Trophoblast cell (in vitro differentiated cells and primary cell): ENCODE measurements around the gene ECE2.

Source experiments
- DNase-seq, 2 donors: peaks; one replicate each; pipeline ENCODE4 v3.0.0-alpha.2; 2016
- H2AFZ ChIP-seq: 2 replicates; pipeline ENCODE4 v1.6.1; 2013; ENCODE audit warnings: low read length, moderate library complexity, mild to moderate bottlenecking; ENCODE audit not compliant: insufficient read depth, poor library complexity
- H2AK5ac ChIP-seq: 2 replicates; pipeline ENCODE4 v1.6.1; 2013; ENCODE audit warnings: mild to moderate bottlenecking, low read length
- H2BK120ac ChIP-seq: 2 replicates; pipeline ENCODE4 v1.6.1; 2013; ENCODE audit warnings: low read length, mild to moderate bottlenecking, moderate library complexity; ENCODE audit not compliant: insufficient read depth, poor library complexity
- H2BK12ac ChIP-seq: 2 replicates; pipeline ENCODE4 v1.6.1; 2013; ENCODE audit warnings: mild to moderate bottlenecking, low read length, moderate library complexity
- H2BK5ac ChIP-seq: 2 replicates; pipeline ENCODE4 v1.6.1; 2013; ENCODE audit warnings: low read length, low read depth, moderate library complexity, mild to moderate bottlenecking; ENCODE audit not compliant: poor library complexity
- H3K14ac ChIP-seq: 2 replicates; pipeline ENCODE4 v1.6.1; 2013; ENCODE audit warnings: mild to moderate bottlenecking, low read length
- H3K18ac ChIP-seq: 2 replicates; pipeline ENCODE4 v1.6.1; 2013; ENCODE audit warnings: mild to moderate bottlenecking, low read length
- H3K23ac ChIP-seq: 2 replicates; pipeline ENCODE4 v1.6.1; 2013; ENCODE audit warnings: low read length
- H3K27ac ChIP-seq: 2 replicates; pipeline ENCODE4 v1.5.1; 2013; ENCODE audit warnings: low read depth, mild to moderate bottlenecking, inconsistent platforms, low read length, moderate library complexity
- H3K27me3 ChIP-seq: 2 replicates; pipeline ENCODE4 v1.6.1; 2013; ENCODE audit warnings: inconsistent platforms, mild to moderate bottlenecking, low read length, moderate library complexity; ENCODE audit not compliant: insufficient read depth
- H3K36me3 ChIP-seq, 2 experiments: 1 replicate in 1 of 2; 2 replicates in 1 of 2; pipeline ENCODE4 v1.6.1; 2013; ENCODE audit warnings: low read length in 2 of 2, mild to moderate bottlenecking in 2 of 2, moderate library complexity in 1 of 2; ENCODE audit not compliant: insufficient read depth in 2 of 2, control insufficient read depth in 1 of 2
- H3K4ac ChIP-seq: 2 replicates; pipeline ENCODE4 v1.6.1; 2013; ENCODE audit warnings: low read depth, mild to moderate bottlenecking, low read length, moderate library complexity
- H3K4me1 ChIP-seq, 2 experiments: 1 replicate in 1 of 2; 2 replicates in 1 of 2; pipeline ENCODE4 v1.6.1; 2013; ENCODE audit warnings: low read length in 2 of 2, mild to moderate bottlenecking in 2 of 2, moderate library complexity in 1 of 2; ENCODE audit not compliant: insufficient read depth in 2 of 2, control insufficient read depth in 1 of 2
- H3K4me2 ChIP-seq: 2 replicates; pipeline ENCODE4 v1.6.1; 2013; ENCODE audit warnings: inconsistent platforms, mild to moderate bottlenecking, low read length, moderate library complexity
- H3K4me3 ChIP-seq: 2 replicates; pipeline ENCODE4 v1.5.1; 2013; ENCODE audit warnings: mild to moderate bottlenecking, low read depth, low read length, inconsistent platforms
- H3K79me1 ChIP-seq: one replicate; pipeline ENCODE4 v1.6.1; 2013; ENCODE audit warnings: low read length
- H3K79me2 ChIP-seq: 2 replicates; pipeline ENCODE4 v1.6.1; 2013; ENCODE audit warnings: low read length, mild to moderate bottlenecking; ENCODE audit not compliant: control insufficient read depth, insufficient read depth, poor library complexity
- H3K9ac ChIP-seq: 2 replicates; pipeline ENCODE4 v1.6.1; 2013; ENCODE audit warnings: mild to moderate bottlenecking, low read length
- H3K9me3 ChIP-seq: 2 replicates; pipeline ENCODE4 v1.6.1; 2013; ENCODE audit warnings: low read depth, mild to moderate bottlenecking, control low read depth, inconsistent platforms, low read length; ENCODE audit not compliant: insufficient read depth
- H4K12ac ChIP-seq: 2 replicates; pipeline ENCODE4 v1.6.1; 2013; ENCODE audit warnings: low read depth, mild to moderate bottlenecking, low read length, moderate library complexity
- H4K8ac ChIP-seq: 2 replicates; pipeline ENCODE4 v1.6.1; 2013; ENCODE audit warnings: low read depth, mild to moderate bottlenecking, low read length, moderate library complexity
- H4K91ac ChIP-seq: one replicate; pipeline ENCODE4 v1.6.1; 2013; ENCODE audit warnings: low read depth, mild to moderate bottlenecking, low read length, moderate library complexity
- WGBS: extraction: QIAGEN DNeasy Blood & Tissue Kit; methylation state at CpG from one replicate; pipeline ENCODE4 v1.1.7; 2013; ENCODE audit warnings: missing lambda C conversion rate; ENCODE audit not compliant: insufficient read length, insufficient coverage; ENCODE audit errors: extremely low coverage; 5-methylcytosine and 5-hydroxymethylcytosine counted together

Gene ECE2

GRCh38 chr3:184305577-184305976, 29.8 kb downstream of the ECE2 start:
- Histone ChIP-seq H4K91ac (no peak overlapping the region), H2BK5ac (no peak overlapping the region), H3K4me1 (no peaks in the 10 kb centered on the region), H3K23ac (no peak overlapping the region), H2AK5ac (no peak overlapping the region), H3K18ac (no peak overlapping the region), H2BK12ac (no peak overlapping the region), H3K27ac (no peak overlapping the region), H3K79me2 (no peaks in the 10 kb centered on the region), H3K4ac (no peak overlapping the region), H3K9me3 (no peaks in the 10 kb centered on the region), H3K4me2 (no peak overlapping the region), H3K27me3 (no peaks in the 10 kb centered on the region), H3K79me1 (no peaks in the 10 kb centered on the region), H4K12ac (no peak overlapping the region), H3K14ac (no peak overlapping the region), H3K4me3 (no peak overlapping the region), H2BK120ac (no peak overlapping the region), H4K8ac (no peak overlapping the region), H3K36me3 (peaks cover 59 to 79% of the 10 kb centered on the region in 2 experiments), H3K9ac (no peak overlapping the region), H2AFZ (no peak overlapping the region)
- WGBS, result no CpG with 5 or more reads among the region's 1 CpG
- DNase-seq, result peak in 1 of 2 donors; percentile 7

- Histone ChIP-seq H3K23ac (no peak overlapping the region), H3K9ac (no peak overlapping the region), H3K79me1 (no peaks in the 10 kb centered on the region), H3K27me3 (no peaks in the 10 kb centered on the region), H2AK5ac (no peak overlapping the region), H3K9me3 (no peaks in the 10 kb centered on the region), H2BK12ac (no peak overlapping the region), H3K4me3 (no peak overlapping the region), H3K18ac (no peak overlapping the region), H4K8ac (no peak overlapping the region), H3K14ac (no peak overlapping the region), H3K4ac (no peak overlapping the region), H4K91ac (no peak overlapping the region), H3K4me1 (no peaks in the 10 kb centered on the region), H2AFZ (no peak overlapping the region), H2BK5ac (no peak overlapping the region), H3K36me3 (peaks cover 58 to 76% of the 10 kb centered on the region in 2 experiments), H3K4me2 (no peak overlapping the region), H4K12ac (no peak overlapping the region), H2BK120ac (no peak overlapping the region), H3K79me2 (no peaks in the 10 kb centered on the region), H3K27ac (no peak overlapping the region)
- DNase-seq, result no peak
- no CpG with 5 or more reads among the region's 4 CpGs for WGBS
Measured at GRCh38 chr3:184306341-184306972, 30.6 kb downstream of the ECE2 start.

DNA sequence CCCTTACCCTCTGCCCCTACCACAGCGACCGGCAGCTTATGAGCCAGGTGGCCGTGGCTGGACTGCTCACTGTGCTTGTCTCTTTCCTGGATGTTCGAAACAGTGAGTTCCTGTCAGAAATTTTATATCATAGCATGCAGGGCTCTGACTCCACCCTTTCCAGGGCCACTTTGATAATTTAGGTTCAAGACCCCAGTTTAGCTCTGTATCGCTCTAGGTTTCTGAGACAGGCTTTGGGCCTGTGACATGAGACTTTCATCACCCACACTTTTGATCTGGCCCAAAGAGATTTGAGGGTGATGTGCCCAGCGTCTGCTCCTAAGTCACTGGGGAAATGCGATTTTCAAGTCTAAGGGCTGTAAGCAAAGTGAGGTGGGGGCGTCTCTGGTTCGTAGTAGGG, 32.1 kb downstream of the ECE2 start:
- no peak for DNase-seq
- Histone ChIP-seq H2BK5ac (no peak overlapping the region), H2AK5ac (no peak overlapping the region), H4K8ac (no peak overlapping the region), H3K79me1 (no peaks in the 10 kb centered on the region), H2BK12ac (no peak overlapping the region), H3K4ac (no peak overlapping the region), H2BK120ac (no peak overlapping the region), H3K36me3 (peaks cover 44 to 62% of the 10 kb centered on the region in 2 experiments), H3K27ac (no peak overlapping the region), H3K9me3 (no peaks in the 10 kb centered on the region), H3K23ac (no peak overlapping the region), H3K18ac (no peak overlapping the region), H3K27me3 (no peaks in the 10 kb centered on the region), H3K9ac (no peak overlapping the region), H4K12ac (no peak overlapping the region), H3K79me2 (no peaks in the 10 kb centered on the region), H3K4me1 (no peaks in the 10 kb centered on the region), H4K91ac (no peak overlapping the region), H3K14ac (no peak overlapping the region), H3K4me3 (no peak overlapping the region), H2AFZ (no peak overlapping the region), H3K4me2 (no peak overlapping the region)
- 100% methylated on average over 1 of the region's 9 CpGs for WGBS

DNA sequence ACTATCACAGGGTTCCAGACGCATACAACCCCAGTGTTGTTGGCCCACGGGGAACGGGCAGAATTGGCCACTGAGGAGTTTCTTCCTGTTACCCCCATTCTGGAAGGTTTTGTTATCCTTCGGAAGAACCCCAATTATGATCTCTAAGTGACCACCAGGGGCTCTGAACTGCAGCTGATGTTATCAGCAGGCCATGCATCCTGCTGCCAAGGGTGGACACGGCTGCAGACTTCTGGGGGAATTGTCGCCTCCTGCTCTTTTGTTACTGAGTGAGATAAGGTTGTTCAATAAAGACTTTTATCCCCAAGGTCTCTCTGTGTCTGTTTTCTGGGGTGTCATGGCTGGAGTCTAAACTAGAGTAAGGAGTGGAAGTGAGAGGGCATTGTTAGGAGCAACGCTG, 32.9 kb downstream of the ECE2 start:
- H2BK12ac ChIP-seq, result no peak overlapping the region
- H2BK5ac ChIP-seq, result no peak overlapping the region
- no peaks in the 10 kb centered on the region for H3K79me1 ChIP-seq
- no peak overlapping the region for H2AFZ ChIP-seq
- H3K18ac ChIP-seq, result no peak overlapping the region
- no peaks in the 10 kb centered on the region for H3K4me1 ChIP-seq
- no peak overlapping the region for H4K8ac ChIP-seq
- no peak overlapping the region for H3K14ac ChIP-seq
- H3K9me3 ChIP-seq, result no peaks in the 10 kb centered on the region
- no peak overlapping the region for H2AK5ac ChIP-seq
- H2BK120ac ChIP-seq, result no peak overlapping the region
- no peak overlapping the region for H3K27ac ChIP-seq
- DNase-seq, result no peak
- no peak overlapping the region for H4K91ac ChIP-seq
- H3K79me2 ChIP-seq, result no peaks in the 10 kb centered on the region
- H3K4me3 ChIP-seq, result no peak overlapping the region
- H4K12ac ChIP-seq, result no peak overlapping the region
- H3K27me3 ChIP-seq, result no peaks in the 10 kb centered on the region
- H3K9ac ChIP-seq, result no peak overlapping the region
- no peak overlapping the region for H3K4me2 ChIP-seq
- H3K23ac ChIP-seq, result no peak overlapping the region
- WGBS, result no CpG with 5 or more reads among the region's 7 CpGs
- H3K4ac ChIP-seq, result no peak overlapping the region
- peaks cover 38 to 53% of the 10 kb centered on the region in 2 experiments for H3K36me3 ChIP-seq
